Heart left ventricle (tissue), 13 donors: ENCODE measurements around the gene TMC7.

Experiments
- CTCF ChIP-seq, 12 donors: fragments of 200-600 bp; sonication (generic) in 4 of 12; IDR thresholded peaks; one replicate each; pipeline versions ENCODE4 v1.5.0 to v1.8.0; 2018 to 2022; ENCODE audit warnings: antibody characterized with exemption in 12 of 12, mild to moderate bottlenecking in 5 of 12
- POLR2A ChIP-seq, 2 donors: fragments of 450-650 bp; IDR thresholded peaks; one replicate each; pipeline ENCODE4 v1.6.1; 2017; ENCODE audit warnings: antibody characterized with exemption in 2 of 2, mild to moderate bottlenecking in 2 of 2, moderate library complexity in 2 of 2
- donor health status: ischemic (EF 13 %, LVEDD 7.1; RV severe dilation, severe dysfunction).
- donor health status: DM: no; HTN: yes; CAD: no.
- donor health status: DM: no; HTN: no; CAD: no.
- donor health status: ischemic (EF 25% LVEDD 6.9; RV normal size, moderate dysfunction).
- donor health status: ischemic (EF 25% LVEDD 5.7; RV mildly dilated, moderate dysfunction).
- donor health status: ischemic (EF 35%, LVEDD 5.7; RV mildly dilated, moderate dysfunction).
- donor health status: nonischemic (EF 11% LVEDD 7.7; RV severe dilation, severe dysfunction).
- donor health status: DM: yes; HTN: yes; CAD: no.
- donor health status: PGD.
- donor health status: ischemic (EF 29% LVEDD 5.4; RV normal size, mild dysfunction).
- donor health status: nonischemic (EF 23%, LVEDD 6.1; RV moderate dilation, normal function).

- TF ChIP-seq CTCF (IDR thresholded peaks at IDR 0.05), result no peak
- no peak for TF ChIP-seq POLR2A (IDR thresholded peaks at IDR 0.05)
Observed at GRCh38 chr16:19073344-19073743, 89.6 kb downstream of the TMC7 start.
